COLO829 (cell line): ENCODE results near the gene BACE2.
"Not testable (repeated sequence)": the region's sequence is repeated elsewhere in the genome, so short reads cannot be mapped to it uniquely, and the experiment has no call there.

Source experiments
- DNase-seq: peaks from one replicate; pipeline ENCODE4 v3.0.0; 2012; ENCODE audit warnings: low spot score

The BACE2 gene

GRCh38 chr21:41240040-41240439, 72.1 kb downstream of the BACE2 start:
- DNase-seq, result no peak

GRCh38 chr21:41241341-41241740, 73.4 kb downstream of the BACE2 start:
- no peak for DNase-seq

GRCh38 chr21:41242238-41242829, 74.4 kb downstream of the BACE2 start:
- no peak for DNase-seq

- DNase-seq, result no peak
These were observed 75.1 kb downstream of the BACE2 start for GRCh38 chr21:41243107-41243506.

GRCh38 chr21:41244266-41244880, 76.4 kb downstream of the BACE2 start:
- DNase-seq, result not testable (repeated sequence)

- DNase-seq, result no peak
These were observed 77.7 kb downstream of the BACE2 start for GRCh38 chr21:41245509-41246135.

GRCh38 chr21:41246808-41247207, 78.8 kb downstream of the BACE2 start:
- DNase-seq, result no peak

GRCh38 chr21:41247561-41248545, 79.9 kb downstream of the BACE2 start:
- DNase-seq, result no peak

GRCh38 chr21:41249476-41249875, 81.5 kb downstream of the BACE2 start:
- DNase-seq, result no peak

- no peak for DNase-seq
These were observed 82.6 kb downstream of the BACE2 start for GRCh38 chr21:41250519-41250918.

- peak; percentile 89 for DNase-seq
These were observed 84.1 kb downstream of the BACE2 start for GRCh38 chr21:41251961-41252642.

GRCh38 chr21:41254090-41254700, 86.2 kb downstream of the BACE2 start:
- no peak for DNase-seq

GRCh38 chr21:41255190-41255589, 87.2 kb downstream of the BACE2 start:
- no peak for DNase-seq

- DNase-seq, result not testable (repeated sequence)
These were observed 88.3 kb downstream of the BACE2 start for GRCh38 chr21:41256231-41256630.

- no peak for DNase-seq
These were observed 89.1 kb downstream of the BACE2 start for GRCh38 chr21:41256771-41257702.

GRCh38 chr21:41258617-41259016, 90.7 kb downstream of the BACE2 start:
- DNase-seq, result no peak

GRCh38 chr21:41260428-41260827, 92.5 kb downstream of the BACE2 start:
- DNase-seq, result no peak

- no peak for DNase-seq
These were observed 99.4 kb downstream of the BACE2 start for GRCh38 chr21:41267346-41267745.

- DNase-seq, result no peak
These were observed 101.6 kb downstream of the BACE2 start for GRCh38 chr21:41269535-41269934.

GRCh38 chr21:41277196-41277595, 109.2 kb downstream of the BACE2 start:
- DNase-seq, result no peak
